HG02970 (cell line): Measurements from ENCODE around the gene GRK3.

Experiments used
- ATAC-seq: cut with Tn5 transposase; IDR thresholded peaks from one replicate; pipeline ENCODE4 v1.9.1; 2021; ENCODE audit warnings: mild to moderate bottlenecking, moderate library complexity, moderate number of reproducible peaks; ENCODE audit not compliant: unreplicated experiment, low FRiP score

GRK3 gene

DNA sequence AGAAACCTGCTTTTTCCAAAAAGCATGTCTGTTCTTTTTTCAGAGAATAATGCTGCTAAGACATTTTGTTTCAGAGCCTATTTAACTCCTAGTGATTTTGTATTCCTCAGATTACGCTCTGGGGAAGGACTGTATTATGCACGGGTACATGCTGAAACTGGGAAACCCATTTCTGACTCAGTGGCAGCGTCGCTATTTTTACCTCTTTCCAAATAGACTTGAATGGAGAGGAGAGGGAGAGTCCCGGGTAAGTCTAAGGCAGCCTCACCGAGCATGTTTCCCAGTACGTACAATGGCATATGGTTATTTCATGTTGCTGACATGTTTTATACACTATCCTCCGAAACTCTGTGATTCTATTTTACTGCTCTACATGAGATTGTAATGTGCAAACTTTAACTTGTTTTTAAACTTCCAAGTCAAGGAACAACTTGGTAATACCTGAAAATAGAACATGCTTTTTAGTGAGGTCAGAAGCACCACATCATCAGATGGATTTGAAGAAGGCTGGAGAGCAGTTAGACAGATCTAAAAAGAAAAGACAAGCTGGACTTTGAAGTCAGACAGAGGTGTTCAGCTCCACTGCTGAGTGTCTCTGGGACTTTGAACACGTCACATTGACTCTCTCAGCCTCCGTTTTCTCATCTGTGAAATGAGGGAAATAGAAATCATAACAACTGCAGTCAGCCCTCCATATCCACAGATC is 153.8 kb downstream of the GRK3 start:
- ATAC-seq: no peak

- no peak for ATAC-seq
Observed at GRCh38 chr22:25722223-25722622, 157.7 kb downstream of the GRK3 start.

DNA sequence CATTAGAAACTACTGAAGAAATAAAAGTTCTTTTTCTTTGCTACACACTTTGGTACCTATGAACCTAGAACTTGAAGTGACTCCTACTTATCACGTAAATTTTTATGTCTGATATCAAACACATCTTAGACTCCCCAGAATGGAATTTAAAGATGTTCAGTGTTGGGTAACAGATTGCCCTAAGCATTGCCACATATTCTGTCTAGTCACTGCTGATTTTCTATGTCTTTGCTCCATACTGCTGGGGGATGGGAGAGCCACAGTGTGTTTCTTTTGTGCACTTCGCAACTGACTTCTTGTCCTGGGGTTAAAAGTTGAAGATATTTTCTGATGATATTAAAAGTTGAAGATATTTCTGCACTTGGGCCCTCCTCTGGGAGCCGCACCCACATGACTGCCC is 158.2 kb downstream of the GRK3 start:
- ATAC-seq: no peak

DNA sequence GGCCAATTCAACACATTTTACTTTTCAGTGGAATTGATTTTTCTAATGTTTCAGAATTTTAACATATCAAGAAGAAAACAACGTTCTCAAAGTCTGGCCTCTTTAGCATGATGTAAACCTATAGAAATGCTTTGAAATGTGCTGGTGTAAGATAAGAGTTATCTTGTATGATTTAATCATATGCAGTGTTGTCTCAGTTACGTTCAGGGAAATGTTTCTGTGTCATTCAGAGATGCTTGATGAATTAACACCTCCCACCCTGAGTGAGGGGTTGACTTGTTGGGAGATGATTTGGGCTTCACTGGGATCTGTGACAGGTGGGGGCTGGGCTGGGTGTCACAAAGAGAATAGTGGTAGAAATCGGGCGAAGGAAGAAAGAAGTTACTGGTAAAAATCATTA is 161.8 kb downstream of the GRK3 start:
- ATAC-seq: no peak

- ATAC-seq: no peak
Observed at GRCh38 chr22:25728071-25728470, 163.6 kb downstream of the GRK3 start.

GRCh38 chr22:25729016-25729995 is 164.8 kb downstream of the GRK3 start:
- ATAC-seq: no peak

DNA sequence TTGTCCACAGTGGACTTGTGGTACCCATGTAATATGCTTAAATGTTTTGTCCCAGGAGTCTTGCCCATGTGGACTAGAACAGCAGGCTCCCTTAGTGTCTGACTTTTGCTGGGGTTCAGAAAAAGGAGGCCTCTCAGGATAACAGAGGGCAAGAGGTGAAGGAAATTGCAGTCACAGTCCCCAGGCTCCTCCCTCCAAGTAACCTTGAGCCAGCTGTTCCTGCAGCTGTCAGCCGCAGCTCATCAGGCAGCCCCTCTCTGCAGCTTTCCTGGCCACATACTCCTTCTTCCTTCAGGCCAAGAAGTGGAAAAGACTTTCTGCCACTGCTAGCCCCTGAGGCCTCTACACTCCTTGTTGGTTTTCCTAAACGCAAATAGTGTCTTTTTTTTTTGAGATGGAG is 171.2 kb downstream of the GRK3 start:
- ATAC-seq: no peak

DNA sequence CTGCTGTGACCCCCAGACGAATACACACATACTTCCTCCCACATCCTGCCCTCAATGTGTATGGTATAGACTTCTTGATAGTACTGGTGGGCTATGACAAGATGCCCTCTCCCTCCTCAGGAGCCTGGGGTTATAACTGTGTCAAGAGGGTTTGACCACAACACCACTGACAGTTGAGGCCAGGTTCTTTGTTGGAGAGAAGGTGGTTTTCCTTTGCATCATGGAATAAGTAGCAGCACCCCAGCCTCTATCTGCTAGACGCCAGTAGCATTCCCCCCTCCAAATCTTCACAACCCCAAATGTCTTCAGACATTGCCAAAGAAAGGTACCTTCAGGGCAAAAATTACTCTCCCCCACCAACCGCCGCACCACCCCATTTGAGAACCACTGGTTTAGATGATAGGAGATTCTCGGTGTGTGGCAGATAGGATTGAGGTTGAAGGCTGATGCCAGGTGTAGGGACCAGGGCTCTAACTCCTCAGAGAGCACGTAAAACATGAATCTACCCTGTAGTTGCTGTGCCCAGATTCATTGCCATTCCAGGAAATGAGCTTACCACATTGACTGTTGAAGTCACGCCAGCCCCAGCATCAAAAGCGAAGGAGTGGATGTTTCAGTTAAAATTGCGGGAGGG is 172.0 kb downstream of the GRK3 start:
- no peak for ATAC-seq

GRCh38 chr22:25739659-25740344 is 175.3 kb downstream of the GRK3 start:
- ATAC-seq: no peak

DNA sequence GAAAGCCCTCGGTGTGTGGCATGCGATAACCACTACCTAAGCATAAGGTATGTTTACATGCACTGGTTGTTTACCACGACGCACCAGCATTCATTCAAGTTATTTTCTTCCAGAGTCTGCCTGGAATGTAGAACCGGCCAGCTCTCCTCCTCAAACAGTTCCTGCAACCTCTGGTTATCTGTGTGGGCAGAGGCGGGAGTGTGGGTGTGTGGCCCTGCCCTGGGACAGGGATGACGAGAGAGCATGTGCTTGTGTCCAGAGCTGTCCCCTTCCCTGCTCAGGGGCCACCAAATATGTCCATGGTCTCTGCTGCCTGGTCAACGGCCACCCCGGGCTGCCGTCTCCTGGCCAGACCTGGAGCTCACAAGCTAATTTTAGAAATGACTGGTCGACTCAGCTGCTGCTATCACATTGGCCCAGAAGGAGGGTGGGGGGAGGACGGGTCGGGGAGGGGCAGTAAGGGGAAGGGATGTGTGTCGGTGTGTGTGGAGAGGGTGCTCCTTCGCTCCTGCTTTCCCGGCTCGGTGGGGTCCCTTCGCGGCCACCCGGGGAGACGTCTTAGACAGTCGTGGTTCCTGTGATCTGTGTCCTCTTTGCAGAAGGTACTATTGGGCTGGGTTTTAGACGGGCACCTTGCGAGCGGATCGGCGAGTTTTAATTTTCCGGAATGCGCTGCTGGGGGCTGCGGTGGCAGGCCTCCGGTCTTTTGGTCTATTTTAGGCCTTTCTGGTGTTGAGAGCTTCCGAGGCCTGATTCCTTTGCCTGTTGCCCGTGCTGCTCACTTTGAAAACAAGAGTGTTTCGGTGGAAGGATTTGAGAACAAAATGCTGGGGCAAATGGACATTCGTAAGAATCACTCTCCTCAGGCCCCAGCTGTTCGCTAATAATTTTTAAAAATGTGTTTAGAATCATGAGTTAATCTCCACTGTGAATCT is 177.5 kb downstream of the GRK3 start, which contains the start of gene MYO18B:
TSS of gene MYO18B (plus strand) at position 497 of the 935 bp plus-strand sequence. CDS start 18,905 bp downstream, outside the sequence.
- no peak for ATAC-seq

GRCh38 chr22:25742918-25743708 is 178.6 kb downstream of the GRK3 start:
- no peak for ATAC-seq

DNA sequence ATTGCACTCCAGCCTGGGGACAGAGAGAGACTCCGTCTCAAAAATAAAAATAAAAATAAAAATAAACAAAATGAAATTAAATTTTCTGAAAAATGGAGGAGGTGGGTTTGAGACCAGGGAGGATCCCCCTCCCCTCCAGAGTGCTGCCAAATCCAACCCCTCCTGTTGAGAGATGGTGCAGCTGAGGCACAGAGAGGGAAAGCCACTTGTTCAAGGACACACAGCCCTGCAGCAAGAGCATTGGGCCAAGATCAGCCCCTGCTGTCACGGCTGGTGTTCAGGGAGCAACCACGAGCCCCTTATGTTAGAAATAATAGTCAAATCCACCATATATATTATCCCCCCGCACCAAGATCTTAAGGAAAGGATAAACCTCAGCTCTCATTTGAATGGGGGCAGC is 180.2 kb downstream of the GRK3 start:
- no peak for ATAC-seq

GRCh38 chr22:25745341-25746011 is 181.0 kb downstream of the GRK3 start:
- no peak for ATAC-seq

- no peak for ATAC-seq
Observed at GRCh38 chr22:25746012-25746373, 181.5 kb downstream of the GRK3 start.

GRCh38 chr22:25747245-25747944 is 182.9 kb downstream of the GRK3 start:
- no peak for ATAC-seq

DNA sequence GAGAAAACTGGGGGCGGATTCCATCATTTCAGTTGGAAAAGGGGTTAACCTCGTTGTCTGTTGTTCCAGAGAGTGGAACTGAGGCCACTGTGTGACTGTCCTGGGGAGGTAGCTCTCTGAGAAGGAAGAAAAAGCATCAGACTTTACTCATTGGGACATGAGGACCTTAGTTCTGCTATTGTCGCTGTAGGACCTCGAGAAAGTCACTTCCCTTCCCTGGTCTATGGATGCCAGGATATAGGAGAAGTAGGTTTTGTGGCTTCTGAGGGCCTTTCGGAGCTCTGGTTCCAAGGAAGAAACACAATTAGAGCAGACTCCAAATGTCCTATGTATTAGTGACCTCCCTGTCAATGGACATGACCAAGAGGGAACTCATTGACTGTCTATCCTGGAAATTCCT is 183.7 kb downstream of the GRK3 start:
- no peak for ATAC-seq

- no peak for ATAC-seq
Observed at GRCh38 chr22:25748704-25749103, 184.2 kb downstream of the GRK3 start.
